ENCODE data around the gene GPR39.

GRCh38 chr2:132559326-132559725, 142.7 kb downstream of the GPR39 start:
- TF ChIP-seq CTCF (conservative IDR thresholded peaks at IDR 0.05): no peak
- TF ChIP-seq EZH2 (IDR thresholded peaks at IDR 0.05; ENCODE audit: low read depth): no peak
